Measurements from ENCODE around the gene CST5. TPM values are rescaled to one million over a fixed set of nuclear protein-coding genes. Genes with fewer than 3 reads are reported as not detected.
"Not testable (repeated sequence)": the region's sequence is repeated elsewhere in the genome, so short reads cannot be mapped to it uniquely, and the experiment has no call there.

Gene CST5
- total RNA-seq, 2 experiments from 2014 or later = not detected

GRCh38 chr20:23902396-23902795, 22.8 kb upstream of the CST5 start:
- CTCF ChIA-PET, POLR2A ChIA-PET: not testable (repeated sequence)

GRCh38 chr20:23890867-23891266, 11.3 kb upstream of the CST5 start:
- CTCF ChIA-PET, POLR2A ChIA-PET: not testable (repeated sequence)

GRCh38 chr20:23889775-23890187, 10.2 kb upstream of the CST5 start:
- POLR2A ChIA-PET = no interaction called here
- CTCF ChIA-PET = interaction anchor here (0.9 kb wide), 1 partner anchor 47 kb away, joined by 3 read pairs; no protein-coding TSS in a partner anchor

GRCh38 chr20:23887856-23888255, 8.3 kb upstream of the CST5 start:
- ChIA-PET CTCF (interaction anchor here (0.7 kb wide), 1 partner anchor 210 kb away, joined by 3 read pairs; no protein-coding TSS in a partner anchor), POLR2A (no interaction called here)

GRCh38 chr20:23884771-23885162, 5.2 kb upstream of the CST5 start:
- ChIA-PET POLR2A (no interaction called here), CTCF (no interaction called here)

- POLR2A ChIA-PET = no interaction called here
- CTCF ChIA-PET = no interaction called here
Observed at GRCh38 chr20:23884136-23884770, 4.7 kb upstream of the CST5 start.

GRCh38 chr20:23881371-23881770, 1.8 kb upstream of the CST5 start:
- POLR2A ChIA-PET = no interaction called here
- CTCF ChIA-PET = no interaction called here

GRCh38 chr20:23880417-23880816, 869 bp upstream of the CST5 start:
- ChIA-PET POLR2A (no interaction called here), CTCF (interaction anchor here (0.7 kb wide), 1 partner anchor 78 kb away, joined by 3 read pairs; no protein-coding TSS in a partner anchor)

- CTCF ChIA-PET = interaction anchor here (0.7 kb wide), 1 partner anchor 79 kb away, joined by 3 read pairs; no protein-coding TSS in a partner anchor
Observed at GRCh38 chr20:23879811-23880374, 345 bp upstream of the CST5 start.

GRCh38 chr20:23878787-23879186, 761 bp downstream of the CST5 start:
- CTCF ChIA-PET = no interaction called here
- POLR2A ChIA-PET = no interaction called here

More at GRCh38 chr20:23879811-23880374, 345 bp upstream of the CST5 start:
- POLR2A ChIA-PET = no interaction called here

- CTCF ChIA-PET, POLR2A ChIA-PET: not testable (repeated sequence)
Observed at GRCh38 chr20:23878016-23878542, 1.5 kb downstream of the CST5 start.

- CTCF ChIA-PET = no interaction called here
- POLR2A ChIA-PET = no interaction called here
Observed at GRCh38 chr20:23877524-23877923, 2.0 kb downstream of the CST5 start.

GRCh38 chr20:23875606-23876237, 3.8 kb downstream of the CST5 start:
- ChIA-PET CTCF (no interaction called here), POLR2A (no interaction called here)

GRCh38 chr20:23874747-23875146, 4.8 kb downstream of the CST5 start:
- POLR2A ChIA-PET = no interaction called here
- CTCF ChIA-PET = no interaction called here

GRCh38 chr20:23873370-23874015, 6.1 kb downstream of the CST5 start:
- ChIA-PET CTCF (interaction anchor here (0.6 kb wide), 1 partner anchor 1205 kb away, joined by 3 read pairs; no protein-coding TSS in a partner anchor), POLR2A (no interaction called here)

GRCh38 chr20:23872065-23872464, 7.5 kb downstream of the CST5 start:
- ChIA-PET CTCF (no interaction called here), POLR2A (no interaction called here)

- ChIA-PET CTCF (no interaction called here), POLR2A (no interaction called here)
Observed at GRCh38 chr20:23870461-23870860, 9.1 kb downstream of the CST5 start.

- CTCF ChIA-PET = no interaction called here
- POLR2A ChIA-PET = no interaction called here
Observed at GRCh38 chr20:23869520-23869919, 10.0 kb downstream of the CST5 start.

- ChIA-PET CTCF (no interaction called here), POLR2A (no interaction called here)
Observed at GRCh38 chr20:23868321-23868720, 11.2 kb downstream of the CST5 start.

GRCh38 chr20:23867152-23867776, 12.3 kb downstream of the CST5 start:
- CTCF ChIA-PET = no interaction called here
- POLR2A ChIA-PET = no interaction called here
